Hematopoietic multipotent progenitor cell treated with erythropoietin and hydrocortisone succinate and interleukin-3 and kit ligand, for 6 days (in vitro differentiated cells): ENCODE results near the gene ACSL6.

Experiments used
- DNase-seq: peaks from one replicate; pipeline ENCODE4 v3.0.0-alpha.2; 2015

ACSL6 gene

GRCh38 chr5:132013711-132014110, 2.3 kb upstream of the ACSL6 start:
- no peak for DNase-seq

- DNase-seq, result no peak
Measured at GRCh38 chr5:132013006-132013689, 1.7 kb upstream of the ACSL6 start.

- DNase-seq, result peak; percentile 81
Measured at GRCh38 chr5:132012371-132013005, 1.0 kb upstream of the ACSL6 start.

- DNase-seq, result no peak
Measured at GRCh38 chr5:132010989-132011621, 353 bp downstream of the ACSL6 start.

DNA sequence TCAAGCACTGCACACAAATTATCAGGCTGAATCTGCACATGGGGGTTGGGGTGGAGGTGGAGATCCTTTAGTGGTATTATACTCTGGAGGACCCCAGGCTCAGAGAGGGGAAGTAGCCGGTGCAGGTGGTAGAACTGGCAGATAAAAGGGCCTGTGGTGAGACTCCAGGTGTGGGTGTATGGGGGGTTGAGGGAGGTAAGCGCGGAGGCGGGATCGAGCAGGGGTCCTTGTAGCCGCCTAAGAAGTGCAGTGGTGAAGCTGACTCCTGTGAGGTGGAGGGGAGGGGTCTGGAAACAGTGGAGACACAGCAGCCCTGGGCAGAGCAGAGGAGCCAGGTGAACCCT, 841 bp downstream of the ACSL6 start:
- DNase-seq, result no peak

GRCh38 chr5:132009706-132010405, 1.6 kb downstream of the ACSL6 start:
- DNase-seq, result no peak

DNA sequence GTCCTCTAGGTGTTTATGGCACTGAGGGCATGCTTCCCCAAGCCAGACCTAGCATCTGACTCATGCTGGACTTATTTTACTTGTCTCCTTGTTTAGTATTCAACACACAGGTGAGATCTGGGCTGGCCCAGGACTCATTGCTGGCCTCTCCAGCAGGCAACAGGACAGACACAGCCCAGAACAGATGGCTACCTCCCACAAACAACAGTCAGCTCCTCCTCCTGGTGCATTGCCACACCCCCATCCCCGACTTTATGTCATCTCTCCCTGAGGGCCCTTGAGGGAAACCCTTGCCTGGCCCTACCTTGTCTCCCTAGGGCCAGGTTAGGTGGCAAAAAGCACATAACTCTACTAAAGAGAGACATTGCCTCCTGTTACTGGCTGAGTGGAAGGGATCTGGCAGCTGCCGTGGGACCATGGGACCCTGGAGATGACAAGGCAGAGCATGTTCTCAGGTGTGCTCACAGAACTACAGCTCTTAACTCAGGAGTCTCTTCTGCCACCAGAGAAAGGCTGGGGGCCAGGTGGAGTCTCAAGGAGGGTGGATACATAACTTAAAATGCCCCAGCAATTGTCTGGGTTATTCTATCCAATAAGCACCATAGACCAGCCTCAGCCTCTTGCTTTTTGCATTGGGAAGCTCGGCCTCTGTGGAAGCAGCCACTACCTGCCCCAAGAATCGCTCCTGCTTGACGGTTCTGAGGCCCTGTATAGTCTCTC, 2.3 kb downstream of the ACSL6 start:
- no peak for DNase-seq

GRCh38 chr5:132008163-132008473, 3.3 kb downstream of the ACSL6 start:
- no peak for DNase-seq

DNA sequence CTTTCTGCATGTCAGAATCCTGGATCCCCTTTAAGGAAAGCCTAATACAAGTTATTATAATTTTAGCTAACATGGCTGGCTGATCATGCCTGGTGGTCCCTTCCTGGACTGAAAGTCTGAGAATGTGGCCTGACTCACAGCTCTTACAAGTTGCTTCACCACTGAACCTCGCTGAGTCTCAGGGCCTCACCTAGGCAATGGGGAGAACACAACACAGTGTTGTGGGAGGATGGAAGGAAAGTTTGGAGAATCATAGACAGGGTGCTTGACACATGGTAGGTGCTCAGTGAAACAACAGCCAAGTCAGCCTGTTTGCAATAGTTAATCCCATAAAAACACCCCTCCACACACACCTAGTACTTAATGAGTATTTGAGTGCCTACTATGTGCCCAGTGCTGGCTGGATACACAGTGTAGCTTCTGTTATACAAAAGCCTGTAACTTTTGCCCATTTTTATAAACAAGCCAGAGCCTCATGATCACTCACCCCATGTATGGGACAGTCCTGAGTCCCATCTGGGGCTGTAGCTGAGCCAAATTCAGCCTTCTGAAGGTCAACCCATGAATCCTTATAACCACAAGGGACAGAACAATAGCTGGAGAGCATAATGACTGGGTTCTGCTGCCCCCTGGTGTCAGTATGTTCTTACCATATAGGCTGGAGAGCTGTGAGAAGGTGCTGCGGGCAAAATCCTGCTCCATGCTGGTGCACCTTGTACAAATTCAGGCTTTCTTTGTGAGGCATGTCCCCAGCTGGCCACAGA, 3.9 kb downstream of the ACSL6 start:
- peak; percentile 96 for DNase-seq

GRCh38 chr5:132006331-132007120, 4.9 kb downstream of the ACSL6 start:
- DNase-seq, result no peak

DNA sequence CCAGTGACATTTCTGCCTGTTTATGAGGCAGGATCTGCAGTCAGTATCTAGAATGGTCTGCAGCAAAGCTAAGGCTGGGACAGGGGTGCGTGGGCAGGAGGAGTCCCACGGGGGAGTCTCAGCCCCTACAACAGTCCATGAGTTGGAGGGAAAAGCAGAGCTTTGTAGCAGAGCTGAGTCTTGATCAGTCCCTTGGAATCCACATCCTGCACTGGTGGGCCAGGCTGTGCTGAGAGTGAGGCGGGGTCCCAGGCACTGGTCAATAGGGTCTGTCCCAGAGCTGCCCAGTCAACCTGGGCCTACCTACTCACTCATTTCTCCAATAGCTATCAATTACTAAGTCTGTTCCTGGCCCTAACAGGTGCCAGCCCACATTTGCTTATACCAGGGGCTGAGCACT, 5.9 kb downstream of the ACSL6 start:
- no peak for DNase-seq

- no peak for DNase-seq
Measured at GRCh38 chr5:132003982-132004381, 7.5 kb downstream of the ACSL6 start.

DNA sequence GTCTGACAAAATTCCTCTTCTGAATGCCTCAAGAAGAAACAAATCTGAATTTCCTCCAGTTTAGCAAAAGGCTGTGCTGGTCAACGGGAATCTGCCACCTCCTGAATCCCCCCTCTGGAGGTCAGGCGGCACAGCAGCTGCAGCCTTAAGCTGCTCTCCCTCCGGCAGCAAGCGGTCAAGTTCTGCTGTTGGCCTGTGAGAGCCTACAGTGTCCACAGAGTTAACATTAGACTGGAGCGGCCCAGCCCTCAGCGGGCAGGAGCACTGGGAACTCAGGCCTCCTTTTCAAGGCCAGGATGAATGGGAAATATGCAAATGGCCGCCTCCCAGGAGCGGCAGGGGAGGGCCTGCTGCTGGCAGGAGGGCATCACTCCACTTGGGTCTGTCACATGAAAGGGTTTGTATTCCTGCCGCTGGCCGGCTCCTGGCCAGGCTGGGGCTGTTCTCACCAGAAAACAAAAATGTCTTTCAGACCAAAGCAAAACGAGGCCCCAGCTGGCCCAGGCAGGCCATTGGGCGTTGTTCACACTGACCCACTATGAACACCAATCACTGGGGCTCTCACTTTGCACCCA, 8.2 kb downstream of the ACSL6 start:
- no peak for DNase-seq

GRCh38 chr5:132002757-132003156, 8.7 kb downstream of the ACSL6 start:
- DNase-seq, result no peak

DNA sequence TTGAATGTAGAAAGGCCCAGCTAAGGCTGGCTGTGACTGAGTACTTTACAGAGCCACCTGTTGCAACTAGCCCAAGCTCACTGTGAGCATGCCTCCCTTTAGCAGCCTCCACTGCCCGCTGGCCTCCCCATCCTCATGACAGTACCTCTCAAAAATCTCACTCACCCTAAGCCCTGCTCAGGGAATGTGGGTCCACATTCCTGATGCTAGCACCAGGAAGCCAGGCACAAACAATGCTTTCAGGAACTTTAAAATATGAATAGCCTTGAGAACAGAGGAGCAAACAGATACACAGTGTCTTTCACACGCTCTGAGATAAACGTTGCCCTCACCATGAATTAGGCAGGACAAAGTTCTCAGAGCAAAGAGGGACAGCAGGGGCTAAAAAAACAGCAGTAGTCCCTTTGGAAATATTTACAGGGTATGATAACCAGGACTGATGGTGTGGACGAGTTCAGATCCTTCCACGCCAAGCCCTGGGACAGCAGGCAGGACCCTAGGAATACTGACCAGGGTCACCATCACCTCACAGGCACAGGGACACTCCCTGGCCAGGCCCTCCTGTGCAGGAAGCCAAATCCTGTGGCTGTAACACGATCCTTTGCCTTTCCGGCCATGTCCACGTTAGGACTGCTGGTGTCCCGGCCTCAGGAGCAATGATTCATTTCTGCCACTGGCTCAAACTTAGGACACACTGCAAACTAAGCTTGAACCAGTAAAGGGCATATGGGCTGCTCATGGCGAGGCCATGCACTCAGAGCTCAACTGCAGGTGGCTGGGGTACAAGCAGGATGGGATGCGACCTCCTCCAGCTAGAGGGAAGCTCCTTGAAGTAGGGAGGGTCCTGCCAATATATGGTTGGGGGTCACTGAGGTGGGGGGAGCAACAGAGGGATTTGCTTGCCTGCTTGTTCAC, 9.6 kb downstream of the ACSL6 start:
- no peak for DNase-seq

GRCh38 chr5:132000677-132001453, 10.6 kb downstream of the ACSL6 start:
- DNase-seq, result peak; percentile 58

DNA sequence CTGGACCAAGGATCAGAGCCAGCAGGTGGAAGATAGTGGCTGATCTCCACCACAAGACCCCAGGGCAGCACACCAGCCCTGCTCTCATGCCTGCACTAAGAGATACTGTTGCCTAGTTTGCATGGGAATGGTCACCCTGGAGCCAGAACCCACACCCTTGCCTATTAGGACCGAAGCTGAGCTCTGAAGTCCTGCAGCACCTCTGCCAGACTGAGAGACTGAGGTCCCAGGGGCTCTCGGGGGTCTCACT, 11.3 kb downstream of the ACSL6 start:
- DNase-seq, result no peak

DNA sequence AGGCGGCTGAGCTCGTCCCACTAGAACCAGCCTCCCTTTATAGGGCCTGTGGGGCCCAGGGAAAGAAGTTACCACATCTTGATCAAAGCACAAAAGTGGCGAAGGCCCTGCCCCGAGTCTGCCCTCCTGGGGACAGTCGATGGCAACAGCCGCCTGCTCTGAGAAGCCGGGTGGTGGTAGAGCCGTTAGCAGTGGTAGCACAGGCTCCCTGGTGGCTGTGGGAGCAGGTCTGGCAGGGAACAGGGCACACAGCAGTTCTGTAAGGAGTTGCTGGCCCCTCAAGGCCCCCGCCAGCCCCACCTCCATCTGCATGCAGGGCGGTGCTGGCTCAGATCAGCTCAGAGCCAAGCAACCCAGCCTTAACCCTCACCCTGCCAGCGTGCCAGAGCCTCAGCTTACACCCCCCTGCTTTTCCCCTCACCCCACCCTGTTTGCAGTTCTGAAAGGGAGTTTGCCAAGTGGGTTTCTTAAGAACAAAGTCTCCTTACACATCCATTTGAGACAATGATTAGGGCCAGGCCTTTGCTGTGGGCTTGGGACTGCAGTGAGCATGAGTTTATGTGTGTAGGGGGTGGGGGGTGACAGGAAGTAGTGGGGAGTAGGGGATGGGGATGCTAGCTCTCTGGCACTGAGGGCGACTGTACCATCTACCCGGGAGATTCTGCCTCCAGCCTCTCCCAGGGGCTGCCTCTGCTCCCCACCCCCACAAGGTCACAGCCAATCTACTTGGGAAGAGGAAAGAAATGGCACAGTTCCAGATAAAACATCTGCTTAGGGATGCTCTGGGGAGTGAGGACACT, 11.8 kb downstream of the ACSL6 start:
- DNase-seq, result peak; percentile 44

GRCh38 chr5:131999041-131999440, 12.4 kb downstream of the ACSL6 start:
- no peak for DNase-seq
